SK-N-SH treated with all-trans-retinoic acid at 6 μM for 48 hours (cell line): ENCODE results near the gene PALLD.

Experiments
- ATAC-seq: fragments of 200-7000 bp; cut with Tn5 transposase; 3 replicates; pipeline ENCODE4 v1.9.1; 2020; ENCODE audit warnings: mild to moderate bottlenecking, moderate library complexity
- CSRNP3 ChIP-seq: fragments of 250-450 bp; sonication (Bioruptor Pico); IDR thresholded peaks from 2 replicates; pipeline ENCODE4 v1.5.1; 2021; ENCODE audit warnings: mild to moderate bottlenecking, moderate library complexity
- ESRRG ChIP-seq: fragments of 250-450 bp; sonication (Bioruptor Pico); IDR thresholded peaks from 2 replicates; pipeline ENCODE4 v1.6.1; 2021; ENCODE audit warnings: mild to moderate bottlenecking
- GLIS3 ChIP-seq: fragments of 250-450 bp; sonication (Bioruptor Pico); IDR thresholded peaks from 2 replicates; pipeline ENCODE4 v1.5.0; 2020; ENCODE audit warnings: mild to moderate bottlenecking, moderate library complexity
- OSR1 ChIP-seq: fragments of 250-450 bp; sonication (Bioruptor Pico); IDR thresholded peaks from 2 replicates; pipeline ENCODE4 v1.8.0; 2022; ENCODE audit warnings: moderate library complexity, mild to moderate bottlenecking, inconsistent platforms
- RARB ChIP-seq: fragments of 250-450 bp; sonication (Bioruptor Pico); IDR thresholded peaks from 2 replicates; pipeline ENCODE4 v1.8.0; 2021; ENCODE audit warnings: mild to moderate bottlenecking, moderate library complexity
- ZC3H10 ChIP-seq: fragments of 250-450 bp; sonication (Bioruptor Pico); IDR thresholded peaks from 2 replicates; pipeline ENCODE4 v1.5.1; 2021; ENCODE audit warnings: mild to moderate bottlenecking, moderate library complexity
- ZFP30 ChIP-seq: fragments of 450-650 bp; formaldehyde crosslinking; IDR thresholded peaks from 2 replicates; pipeline ENCODE4 v1.5.0; 2022; ENCODE audit warnings: mild to moderate bottlenecking, moderate library complexity
- ZNF565 ChIP-seq: fragments of 450-650 bp; formaldehyde crosslinking; conservative IDR thresholded peaks from 2 replicates; pipeline ENCODE4 v1.5.0; 2020; ENCODE audit warnings: low read depth, mild to moderate bottlenecking, moderate library complexity
- ZNF70 ChIP-seq: fragments of 450-650 bp; formaldehyde crosslinking; IDR thresholded peaks from 2 replicates; pipeline ENCODE4 v1.5.0; 2020; ENCODE audit warnings: mild to moderate bottlenecking, moderate library complexity
- ZNF8 ChIP-seq: fragments of 450-650 bp; formaldehyde crosslinking; IDR thresholded peaks from 2 replicates; pipeline ENCODE4 v1.5.0; 2020; ENCODE audit warnings: mild to moderate bottlenecking, moderate library complexity
- TF ChIP-seq, protein P1 (sequence below): fragments of 250-450 bp; sonication (Bioruptor Pico); IDR thresholded peaks from 2 replicates; pipeline ENCODE4 v1.5.0; 2020; ENCODE audit warnings: mild to moderate bottlenecking, moderate library complexity
- TF ChIP-seq, protein P2 (sequence below): fragments of 250-450 bp; sonication (Bioruptor Pico); IDR thresholded peaks from 2 replicates; pipeline ENCODE4 v1.5.1; 2020; ENCODE audit warnings: low read depth, mild to moderate bottlenecking, moderate library complexity
- TF ChIP-seq, protein P3 (sequence below): fragments of 250-450 bp; sonication (Bioruptor Pico); IDR thresholded peaks from 2 replicates; pipeline ENCODE4 v1.8.0; 2020; ENCODE audit warnings: mild to moderate bottlenecking, moderate library complexity, borderline replicate concordance
- TF ChIP-seq, protein P4 (sequence below): fragments of 250-450 bp; sonication (Bioruptor Pico); IDR thresholded peaks from 2 replicates; pipeline ENCODE4 v1.8.0; 2021; ENCODE audit warnings: low read depth, mild to moderate bottlenecking, moderate library complexity, borderline replicate concordance

PALLD gene

GRCh38 chr4:168880811-168881595, 384.2 kb downstream of the PALLD start:
- ATAC-seq = no peak

GRCh38 chr4:168881781-168882420, 385.0 kb downstream of the PALLD start:
- ATAC-seq = no peak

More at GRCh38 chr4:168880811-168881595, 384.2 kb downstream of the PALLD start:
- TF ChIP-seq ZNF565 (CRISPR knock-in tag) (no peak), GLIS3 (no peak), ZFP30 (CRISPR knock-in tag) (no peak), ZC3H10 (CRISPR knock-in tag) (no peak)
- TF ChIP-seq, protein P1, sequence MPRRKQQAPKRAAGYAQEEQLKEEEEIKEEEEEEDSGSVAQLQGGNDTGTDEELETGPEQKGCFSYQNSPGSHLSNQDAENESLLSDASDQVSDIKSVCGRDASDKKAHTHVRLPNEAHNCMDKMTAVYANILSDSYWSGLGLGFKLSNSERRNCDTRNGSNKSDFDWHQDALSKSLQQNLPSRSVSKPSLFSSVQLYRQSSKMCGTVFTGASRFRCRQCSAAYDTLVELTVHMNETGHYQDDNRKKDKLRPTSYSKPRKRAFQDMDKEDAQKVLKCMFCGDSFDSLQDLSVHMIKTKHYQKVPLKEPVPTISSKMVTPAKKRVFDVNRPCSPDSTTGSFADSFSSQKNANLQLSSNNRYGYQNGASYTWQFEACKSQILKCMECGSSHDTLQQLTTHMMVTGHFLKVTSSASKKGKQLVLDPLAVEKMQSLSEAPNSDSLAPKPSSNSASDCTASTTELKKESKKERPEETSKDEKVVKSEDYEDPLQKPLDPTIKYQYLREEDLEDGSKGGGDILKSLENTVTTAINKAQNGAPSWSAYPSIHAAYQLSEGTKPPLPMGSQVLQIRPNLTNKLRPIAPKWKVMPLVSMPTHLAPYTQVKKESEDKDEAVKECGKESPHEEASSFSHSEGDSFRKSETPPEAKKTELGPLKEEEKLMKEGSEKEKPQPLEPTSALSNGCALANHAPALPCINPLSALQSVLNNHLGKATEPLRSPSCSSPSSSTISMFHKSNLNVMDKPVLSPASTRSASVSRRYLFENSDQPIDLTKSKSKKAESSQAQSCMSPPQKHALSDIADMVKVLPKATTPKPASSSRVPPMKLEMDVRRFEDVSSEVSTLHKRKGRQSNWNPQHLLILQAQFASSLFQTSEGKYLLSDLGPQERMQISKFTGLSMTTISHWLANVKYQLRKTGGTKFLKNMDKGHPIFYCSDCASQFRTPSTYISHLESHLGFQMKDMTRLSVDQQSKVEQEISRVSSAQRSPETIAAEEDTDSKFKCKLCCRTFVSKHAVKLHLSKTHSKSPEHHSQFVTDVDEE (CRISPR knock-in tag) = no peak
- TF ChIP-seq, protein P2, sequence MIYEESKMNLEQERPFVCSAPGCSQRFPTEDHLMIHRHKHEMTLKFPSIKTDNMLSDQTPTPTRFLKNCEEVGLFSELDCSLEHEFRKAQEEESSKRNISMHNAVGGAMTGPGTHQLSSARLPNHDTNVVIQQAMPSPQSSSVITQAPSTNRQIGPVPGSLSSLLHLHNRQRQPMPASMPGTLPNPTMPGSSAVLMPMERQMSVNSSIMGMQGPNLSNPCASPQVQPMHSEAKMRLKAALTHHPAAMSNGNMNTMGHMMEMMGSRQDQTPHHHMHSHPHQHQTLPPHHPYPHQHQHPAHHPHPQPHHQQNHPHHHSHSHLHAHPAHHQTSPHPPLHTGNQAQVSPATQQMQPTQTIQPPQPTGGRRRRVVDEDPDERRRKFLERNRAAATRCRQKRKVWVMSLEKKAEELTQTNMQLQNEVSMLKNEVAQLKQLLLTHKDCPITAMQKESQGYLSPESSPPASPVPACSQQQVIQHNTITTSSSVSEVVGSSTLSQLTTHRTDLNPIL (CRISPR knock-in tag) = no peak

More at GRCh38 chr4:168881781-168882420, 385.0 kb downstream of the PALLD start:
- TF ChIP-seq GLIS3 = no peak
- no peak for TF ChIP-seq OSR1 (CRISPR knock-in tag)
- no peak for TF ChIP-seq ESRRG
- TF ChIP-seq, protein P1 (CRISPR knock-in tag) = no peak
- TF ChIP-seq ZNF70 (CRISPR knock-in tag) = no peak
- TF ChIP-seq, protein P3, sequence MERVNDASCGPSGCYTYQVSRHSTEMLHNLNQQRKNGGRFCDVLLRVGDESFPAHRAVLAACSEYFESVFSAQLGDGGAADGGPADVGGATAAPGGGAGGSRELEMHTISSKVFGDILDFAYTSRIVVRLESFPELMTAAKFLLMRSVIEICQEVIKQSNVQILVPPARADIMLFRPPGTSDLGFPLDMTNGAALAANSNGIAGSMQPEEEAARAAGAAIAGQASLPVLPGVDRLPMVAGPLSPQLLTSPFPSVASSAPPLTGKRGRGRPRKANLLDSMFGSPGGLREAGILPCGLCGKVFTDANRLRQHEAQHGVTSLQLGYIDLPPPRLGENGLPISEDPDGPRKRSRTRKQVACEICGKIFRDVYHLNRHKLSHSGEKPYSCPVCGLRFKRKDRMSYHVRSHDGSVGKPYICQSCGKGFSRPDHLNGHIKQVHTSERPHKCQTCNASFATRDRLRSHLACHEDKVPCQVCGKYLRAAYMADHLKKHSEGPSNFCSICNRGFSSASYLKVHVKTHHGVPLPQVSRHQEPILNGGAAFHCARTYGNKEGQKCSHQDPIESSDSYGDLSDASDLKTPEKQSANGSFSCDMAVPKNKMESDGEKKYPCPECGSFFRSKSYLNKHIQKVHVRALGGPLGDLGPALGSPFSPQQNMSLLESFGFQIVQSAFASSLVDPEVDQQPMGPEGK (CRISPR knock-in tag) = no peak
- no peak for TF ChIP-seq CSRNP3 (CRISPR knock-in tag)
- TF ChIP-seq, protein P4, sequence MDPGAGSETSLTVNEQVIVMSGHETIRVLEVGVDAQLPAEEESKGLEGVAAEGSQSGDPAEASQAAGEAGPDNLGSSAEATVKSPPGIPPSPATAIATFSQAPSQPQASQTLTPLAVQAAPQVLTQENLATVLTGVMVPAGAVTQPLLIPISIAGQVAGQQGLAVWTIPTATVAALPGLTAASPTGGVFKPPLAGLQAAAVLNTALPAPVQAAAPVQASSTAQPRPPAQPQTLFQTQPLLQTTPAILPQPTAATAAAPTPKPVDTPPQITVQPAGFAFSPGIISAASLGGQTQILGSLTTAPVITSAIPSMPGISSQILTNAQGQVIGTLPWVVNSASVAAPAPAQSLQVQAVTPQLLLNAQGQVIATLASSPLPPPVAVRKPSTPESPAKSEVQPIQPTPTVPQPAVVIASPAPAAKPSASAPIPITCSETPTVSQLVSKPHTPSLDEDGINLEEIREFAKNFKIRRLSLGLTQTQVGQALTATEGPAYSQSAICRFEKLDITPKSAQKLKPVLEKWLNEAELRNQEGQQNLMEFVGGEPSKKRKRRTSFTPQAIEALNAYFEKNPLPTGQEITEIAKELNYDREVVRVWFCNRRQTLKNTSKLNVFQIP (CRISPR knock-in tag) = no peak
- TF ChIP-seq, protein P2 (CRISPR knock-in tag) = no peak
- TF ChIP-seq ZC3H10 (CRISPR knock-in tag) = no peak
- TF ChIP-seq RARB (CRISPR knock-in tag) = no peak
- TF ChIP-seq ZNF8 = no peak
- TF ChIP-seq, all 23 proteins: peak for 0
